Stimulated activated CD4-positive, alpha-beta T cell treated with anti-CD3 and anti-CD28 coated beads, Interleukin-2, amount 100 ng/mL, for 48 hours (primary cell): ENCODE data around the gene TRIM17.
"Not testable (repeated sequence)": the region's sequence is repeated elsewhere in the genome, so short reads cannot be mapped to it uniquely, and the experiment has no call there.

ENCODE experiments used
- DNase-seq, 2 donors: peaks; one replicate each; pipeline ENCODE4 v3.0.0-alpha.2; 2020

TRIM17 gene

GRCh38 chr1:228446852-228447251 is 30.2 kb upstream of the TRIM17 start:
- no peak for DNase-seq

GRCh38 chr1:228445843-228446650 is 29.4 kb upstream of the TRIM17 start:
- peak; percentile 17 to 28 for DNase-seq

GRCh38 chr1:228445490-228445842 is 28.8 kb upstream of the TRIM17 start:
- no peak for DNase-seq

GRCh38 chr1:228443395-228443794 is 26.7 kb upstream of the TRIM17 start:
- no peak for DNase-seq

- no peak for DNase-seq
These were observed 24.3 kb upstream of the TRIM17 start for GRCh38 chr1:228440761-228441500.

- DNase-seq: no peak
These were observed 21.6 kb upstream of the TRIM17 start for GRCh38 chr1:228438266-228438665.

- no peak for DNase-seq
These were observed 20.8 kb upstream of the TRIM17 start for GRCh38 chr1:228437424-228437962.

GRCh38 chr1:228434689-228435088 is 18.0 kb upstream of the TRIM17 start:
- DNase-seq: no peak

GRCh38 chr1:228433337-228434053 is 16.8 kb upstream of the TRIM17 start:
- not testable (repeated sequence) for DNase-seq

- no peak for DNase-seq
These were observed 13.6 kb upstream of the TRIM17 start for GRCh38 chr1:228430243-228430642.

GRCh38 chr1:228429698-228430097 is 13.0 kb upstream of the TRIM17 start:
- no peak for DNase-seq

GRCh38 chr1:228429007-228429406 is 12.3 kb upstream of the TRIM17 start:
- no peak for DNase-seq

GRCh38 chr1:228428412-228428811 is 11.8 kb upstream of the TRIM17 start:
- DNase-seq: no peak

- DNase-seq: no peak
These were observed 10.0 kb upstream of the TRIM17 start for GRCh38 chr1:228426518-228427175.

- DNase-seq: no peak
These were observed 8.3 kb upstream of the TRIM17 start for GRCh38 chr1:228424685-228425660.

- DNase-seq: no peak
These were observed 6.9 kb upstream of the TRIM17 start for GRCh38 chr1:228423404-228424053.

- DNase-seq: no peak
These were observed 4.5 kb upstream of the TRIM17 start for GRCh38 chr1:228420968-228421826.

- DNase-seq: no peak
These were observed 982 bp upstream of the TRIM17 start for GRCh38 chr1:228417483-228418203.

- DNase-seq: no peak
These were observed 400 bp upstream of the TRIM17 start for GRCh38 chr1:228417061-228417460.
